Activated naive CD8-positive, alpha-beta T cell treated with anti-CD3 and anti-CD28 coated beads, Interleukin-2, amount 10 ng/mL, durations not matched to agents 7 days and 5 days (primary cell): ENCODE results near the gene DDX60. TPM values are rescaled to one million over a fixed set of nuclear protein-coding genes. Genes with fewer than 3 reads are reported as not detected.
A peak's percentile ranks its signal among the peaks of the same experiment; 100 is the strongest.

ENCODE experiments used
- ATAC-seq: fragments of 150-1000 bp; cut with Tn5 transposase; one replicate; pipeline ENCODE4 v1.10.0; 2021; ENCODE audit warnings: low read depth, moderate library complexity
- POLR2A ChIA-PET: fragments of 350-600 bp; sonication (Branson Sonifier 250); formaldehyde crosslinking; loops from one replicate; lab custom pipeline; 2021; ENCODE audit warnings: antibody characterized with exemption; lab: Charles Lee
- DNase-seq: peaks from one replicate; pipeline ENCODE4 v3.0.0; 2021
- H3K27ac Mint-ChIP-seq: one replicate; pipeline ENCODE4 v1.8.0; 2022; ENCODE audit warnings: mild to moderate bottlenecking, mixed read lengths
- H3K27me3 Mint-ChIP-seq: one replicate; pipeline ENCODE4 v1.8.0; 2022; ENCODE audit warnings: mild to moderate bottlenecking, moderate library complexity, mixed read lengths
- H3K36me3 Mint-ChIP-seq: one replicate; pipeline ENCODE4 v1.8.0; 2021; ENCODE audit warnings: mild to moderate bottlenecking, mixed read lengths
- H3K4me1 Mint-ChIP-seq: one replicate; pipeline ENCODE4 v1.8.0; 2021; ENCODE audit warnings: mixed read lengths
- H3K4me3 Mint-ChIP-seq: one replicate; pipeline ENCODE4 v1.8.0; 2022; ENCODE audit warnings: mild to moderate bottlenecking, moderate library complexity, mixed read lengths
- H3K9me3 Mint-ChIP-seq: one replicate; pipeline ENCODE4 v1.8.0; 2021; ENCODE audit warnings: mixed read lengths
- total RNA-seq, 2 experiments: library from RNA; stranded (reverse); gene quantifications; one replicate each; pipeline ENCODE4 v1.2.3, GENCODE V29; 2021

The DDX60 gene
- total RNA-seq, 2 experiments from 2014 or later: 137 to 141 TPM

- ATAC-seq: no peak
- H3K4me3 Mint-ChIP-seq: no peak overlapping the region
- no peak overlapping the region for H3K27ac Mint-ChIP-seq
- no peak for DNase-seq
- H3K4me1 Mint-ChIP-seq: peaks cover 26% of the 10 kb centered on the region
- POLR2A ChIA-PET: no interaction called here
- no peaks in the 10 kb centered on the region for H3K9me3 Mint-ChIP-seq
- peaks cover 68% of the 10 kb centered on the region for H3K36me3 Mint-ChIP-seq
- no peaks in the 10 kb centered on the region for H3K27me3 Mint-ChIP-seq
These were observed 43.7 kb downstream of the DDX60 start for GRCh38 chr4:168274871-168275270.

- DNase-seq: no peak
These were observed 44.7 kb downstream of the DDX60 start for GRCh38 chr4:168273838-168274237.

GRCh38 chr4:168272488-168272887 lies 46.1 kb downstream of the DDX60 start:
- no peak overlapping the region for H3K27ac Mint-ChIP-seq
- H3K4me3 Mint-ChIP-seq: no peak overlapping the region
- H3K9me3 Mint-ChIP-seq: no peaks in the 10 kb centered on the region
- H3K36me3 Mint-ChIP-seq: peaks cover 68% of the 10 kb centered on the region
- peaks cover 19% of the 10 kb centered on the region for H3K4me1 Mint-ChIP-seq
- POLR2A ChIA-PET: no interaction called here
- no peak for DNase-seq
- H3K27me3 Mint-ChIP-seq: no peaks in the 10 kb centered on the region
- peak; percentile 80 for ATAC-seq

More at GRCh38 chr4:168273838-168274237, 44.7 kb downstream of the DDX60 start:
- no peaks in the 10 kb centered on the region for H3K9me3 Mint-ChIP-seq
- no peak for ATAC-seq
- no peaks in the 10 kb centered on the region for H3K27me3 Mint-ChIP-seq
- peaks cover 25% of the 10 kb centered on the region for H3K4me1 Mint-ChIP-seq
- H3K36me3 Mint-ChIP-seq: peaks cover 68% of the 10 kb centered on the region
- no peak overlapping the region for H3K27ac Mint-ChIP-seq
- no peak overlapping the region for H3K4me3 Mint-ChIP-seq
- POLR2A ChIA-PET: no interaction called here

GRCh38 chr4:168269896-168270295 lies 48.7 kb downstream of the DDX60 start:
- Mint-ChIP-seq H3K36me3 (peaks cover 69% of the 10 kb centered on the region), H3K27ac (no peak overlapping the region)
- POLR2A ChIA-PET: interaction anchor here (0.7 kb wide), 2 partner anchors 31 to 111 kb away, joined by 3 to 4 read pairs; no protein-coding TSS in a partner anchor

GRCh38 chr4:168265327-168265726 lies 53.2 kb downstream of the DDX60 start:
- POLR2A ChIA-PET: no interaction called here
- Mint-ChIP-seq H3K4me3 (no peak overlapping the region), H3K9me3 (no peaks in the 10 kb centered on the region), H3K4me1 (peaks cover 2% of the 10 kb centered on the region), H3K27ac (no peak overlapping the region), H3K27me3 (no peaks in the 10 kb centered on the region), H3K36me3 (peaks cover 58% of the 10 kb centered on the region)
- ATAC-seq: no peak
- DNase-seq: no peak

More at GRCh38 chr4:168269896-168270295, 48.7 kb downstream of the DDX60 start:
- DNase-seq (no peak), ATAC-seq (no peak)
- H3K27me3 Mint-ChIP-seq: no peaks in the 10 kb centered on the region
- no peaks in the 10 kb centered on the region for H3K9me3 Mint-ChIP-seq
- H3K4me1 Mint-ChIP-seq: peaks cover 16% of the 10 kb centered on the region
- no peak overlapping the region for H3K4me3 Mint-ChIP-seq

- H3K27ac Mint-ChIP-seq: no peak overlapping the region
- peaks cover 56% of the 10 kb centered on the region for H3K36me3 Mint-ChIP-seq
- no peak overlapping the region for H3K4me3 Mint-ChIP-seq
- H3K4me1 Mint-ChIP-seq: no peaks in the 10 kb centered on the region
- no peak for DNase-seq
- POLR2A ChIA-PET: no interaction called here
- no peaks in the 10 kb centered on the region for H3K9me3 Mint-ChIP-seq
- no peak for ATAC-seq
- H3K27me3 Mint-ChIP-seq: no peaks in the 10 kb centered on the region
These were observed 53.6 kb downstream of the DDX60 start for GRCh38 chr4:168264903-168265302.

GRCh38 chr4:168263039-168263438 lies 55.5 kb downstream of the DDX60 start:
- Mint-ChIP-seq H3K4me3 (no peak overlapping the region), H3K36me3 (peaks cover 51% of the 10 kb centered on the region), H3K27ac (no peak overlapping the region), H3K4me1 (peaks cover 2% of the 10 kb centered on the region), H3K27me3 (no peaks in the 10 kb centered on the region), H3K9me3 (no peaks in the 10 kb centered on the region)
- DNase-seq (no peak), ATAC-seq (no peak)
- POLR2A ChIA-PET: no interaction called here

GRCh38 chr4:168259096-168259495 lies 59.5 kb downstream of the DDX60 start:
- POLR2A ChIA-PET: interaction anchor here (1.0 kb wide), 1 partner anchor 59 kb away, joined by 3 read pairs; no protein-coding TSS in a partner anchor
- ATAC-seq: no peak
- Mint-ChIP-seq H3K36me3 (peaks cover 50% of the 10 kb centered on the region), H3K27ac (no peak overlapping the region), H3K27me3 (no peaks in the 10 kb centered on the region), H3K4me1 (peaks cover 3% of the 10 kb centered on the region), H3K4me3 (no peak overlapping the region), H3K9me3 (no peaks in the 10 kb centered on the region)
- no peak for DNase-seq

GRCh38 chr4:168257768-168258167 lies 60.8 kb downstream of the DDX60 start:
- Mint-ChIP-seq H3K4me1 (peaks cover 3% of the 10 kb centered on the region), H3K9me3 (no peaks in the 10 kb centered on the region), H3K27me3 (no peaks in the 10 kb centered on the region), H3K36me3 (peaks cover 57% of the 10 kb centered on the region), H3K4me3 (no peak overlapping the region), H3K27ac (no peak overlapping the region)
- POLR2A ChIA-PET: interaction anchor here (0.7 kb wide), 1 partner anchor 24 kb away, joined by 3 read pairs; no protein-coding TSS in a partner anchor
- ATAC-seq: no peak
- DNase-seq: no peak

- Mint-ChIP-seq H3K27me3 (no peaks in the 10 kb centered on the region), H3K4me3 (no peak overlapping the region), H3K9me3 (peaks cover 3% of the 10 kb centered on the region), H3K4me1 (peaks cover 1% of the 10 kb centered on the region), H3K36me3 (peaks cover 66% of the 10 kb centered on the region), H3K27ac (no peak overlapping the region)
- no peak for DNase-seq
- POLR2A ChIA-PET: no interaction called here
- no peak for ATAC-seq
These were observed 70.3 kb downstream of the DDX60 start for GRCh38 chr4:168248176-168248710.

- Mint-ChIP-seq H3K4me1 (peaks cover 1% of the 10 kb centered on the region), H3K36me3 (peaks cover 69% of the 10 kb centered on the region), H3K4me3 (no peak overlapping the region), H3K27me3 (no peaks in the 10 kb centered on the region), H3K9me3 (peaks cover 7% of the 10 kb centered on the region), H3K27ac (no peak overlapping the region)
- DNase-seq (no peak), ATAC-seq (no peak)
- POLR2A ChIA-PET: no interaction called here
These were observed 70.9 kb downstream of the DDX60 start for GRCh38 chr4:168247603-168248002.

GRCh38 chr4:168241953-168242352 lies 76.6 kb downstream of the DDX60 start:
- no peak for DNase-seq
- POLR2A ChIA-PET: interaction anchor here (0.5 kb wide), 1 partner anchor 160 kb away, joined by 3 read pairs; no protein-coding TSS in a partner anchor
- Mint-ChIP-seq H3K4me3 (no peak overlapping the region), H3K27ac (no peak overlapping the region), H3K4me1 (peaks cover 3% of the 10 kb centered on the region), H3K9me3 (peaks cover 9% of the 10 kb centered on the region), H3K27me3 (no peaks in the 10 kb centered on the region), H3K36me3 (peaks cover 75% of the 10 kb centered on the region)
- ATAC-seq: no peak

- H3K36me3 Mint-ChIP-seq: peaks cover 70% of the 10 kb centered on the region
- DNase-seq (no peak), ATAC-seq (no peak)
- POLR2A ChIA-PET: no interaction called here
- H3K4me1 Mint-ChIP-seq: peaks cover 3% of the 10 kb centered on the region
- no peaks in the 10 kb centered on the region for H3K27me3 Mint-ChIP-seq
- no peak overlapping the region for H3K4me3 Mint-ChIP-seq
- H3K27ac Mint-ChIP-seq: no peak overlapping the region
- H3K9me3 Mint-ChIP-seq: peaks cover 9% of the 10 kb centered on the region
These were observed 77.7 kb downstream of the DDX60 start for GRCh38 chr4:168240821-168241220.

GRCh38 chr4:168221301-168221700 lies 97.3 kb downstream of the DDX60 start:
- no peaks in the 10 kb centered on the region for H3K4me1 Mint-ChIP-seq
- H3K36me3 Mint-ChIP-seq: peaks cover 63% of the 10 kb centered on the region
- H3K27ac Mint-ChIP-seq: no peak overlapping the region
- ATAC-seq (no peak), DNase-seq (no peak)
- H3K4me3 Mint-ChIP-seq: no peak overlapping the region
- no peaks in the 10 kb centered on the region for H3K27me3 Mint-ChIP-seq
- H3K9me3 Mint-ChIP-seq: peaks cover 2% of the 10 kb centered on the region
- POLR2A ChIA-PET: no interaction called here
